Chondrocyte (in vitro differentiated cells): ENCODE measurements around the gene RPLP1. TPM values are rescaled to one million over a fixed set of nuclear protein-coding genes. Genes with fewer than 3 reads are reported as not detected.

Source experiments
- DNase-seq: peaks from one replicate; pipeline ENCODE4 v3.0.0; 2021; ENCODE audit warnings: mixed read lengths, low spot score
- H3K27ac Mint-ChIP-seq: one replicate; pipeline ENCODE4 v1.8.0; 2021; ENCODE audit warnings: mild to moderate bottlenecking, moderate library complexity, mixed read lengths; ENCODE audit not compliant: unreplicated experiment
- H3K27me3 Mint-ChIP-seq: 2 replicates; pipeline ENCODE4 v1.8.0; 2021; ENCODE audit warnings: low read depth, mixed read lengths
- H3K36me3 Mint-ChIP-seq: 2 replicates; pipeline ENCODE4 v1.8.0; 2021; ENCODE audit warnings: low read depth, mixed read lengths
- H3K4me1 Mint-ChIP-seq: 2 replicates; pipeline ENCODE4 v1.8.0; 2021; ENCODE audit warnings: low read depth, mild to moderate bottlenecking, mixed read lengths
- H3K4me3 Mint-ChIP-seq: one replicate; pipeline ENCODE4 v1.8.0; 2021; ENCODE audit warnings: mild to moderate bottlenecking, moderate library complexity, mixed read lengths; ENCODE audit not compliant: unreplicated experiment
- H3K9me3 Mint-ChIP-seq: 2 replicates; pipeline ENCODE4 v1.8.0; 2021; ENCODE audit warnings: low read depth, mixed read lengths
- total RNA-seq: library from RNA; stranded (reverse); gene quantifications from 3 replicates; pipeline ENCODE4 v1.2.1, GENCODE V29; 2021
- TF ChIP-seq, protein P1 (sequence below): fragments of 200-600 bp; sonication (generic); IDR thresholded peaks from 2 replicates; pipeline ENCODE4 v1.5.0; 2021; ENCODE audit warnings: antibody characterized with exemption, mild to moderate bottlenecking, moderate library complexity

The RPLP1 gene
- total RNA-seq, 1 donor from 2014 or later: 1,473 TPM

DNA sequence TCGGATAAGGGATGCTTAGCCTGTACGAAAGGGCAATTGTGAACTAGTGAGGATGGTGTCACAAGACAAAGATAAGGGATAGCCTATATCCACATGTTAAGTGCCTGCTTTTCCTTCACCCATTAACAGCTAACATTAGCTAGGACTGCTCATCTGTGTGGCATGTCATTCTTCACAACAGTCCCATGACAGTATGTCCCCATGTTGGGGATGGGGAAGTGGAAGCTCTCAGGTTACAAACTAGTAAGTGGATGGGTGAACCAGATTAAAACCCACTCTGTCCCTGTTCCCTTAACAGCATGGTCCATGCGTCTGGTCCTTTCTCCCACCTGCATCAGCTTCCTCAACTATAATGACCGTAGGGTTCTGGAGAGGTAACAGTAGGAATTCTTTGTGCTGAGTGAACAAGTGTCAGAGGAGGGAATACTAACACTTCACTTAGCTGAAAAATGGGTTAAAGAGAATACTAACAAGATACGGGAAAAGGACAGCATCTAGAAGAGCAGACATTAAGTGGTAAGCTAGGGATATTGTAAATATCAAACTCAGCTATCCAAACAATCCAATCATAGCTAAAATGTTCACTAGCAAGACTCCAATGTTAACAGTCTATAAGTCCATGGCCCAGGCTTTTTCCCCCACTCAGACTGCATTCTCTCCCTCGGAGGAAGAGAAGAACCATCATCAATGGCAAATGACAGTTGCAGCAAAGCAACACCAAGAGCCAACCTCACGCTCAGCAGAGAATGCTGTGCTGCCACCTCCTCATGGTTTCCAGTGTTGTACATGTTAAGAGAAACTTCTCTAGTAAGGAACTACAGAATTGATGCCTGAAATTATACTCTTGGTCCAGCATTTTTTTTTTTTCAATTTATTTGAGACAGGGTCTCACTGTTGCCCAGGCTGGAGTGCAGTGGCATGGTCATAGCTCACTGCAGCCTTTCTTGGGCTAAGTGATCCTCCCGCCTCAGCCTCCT, 5.0 kb downstream of the RPLP1 start:
- Mint-ChIP-seq H3K36me3 (peaks cover 28% of the 10 kb centered on the region), H3K27me3 (no peaks in the 10 kb centered on the region), H3K9me3 (no peaks in the 10 kb centered on the region), H3K27ac (peak overlapping the region; percentile 66), H3K4me1 (peaks cover 52% of the 10 kb centered on the region), H3K4me3 (no peak overlapping the region)
- TF ChIP-seq, protein P1, sequence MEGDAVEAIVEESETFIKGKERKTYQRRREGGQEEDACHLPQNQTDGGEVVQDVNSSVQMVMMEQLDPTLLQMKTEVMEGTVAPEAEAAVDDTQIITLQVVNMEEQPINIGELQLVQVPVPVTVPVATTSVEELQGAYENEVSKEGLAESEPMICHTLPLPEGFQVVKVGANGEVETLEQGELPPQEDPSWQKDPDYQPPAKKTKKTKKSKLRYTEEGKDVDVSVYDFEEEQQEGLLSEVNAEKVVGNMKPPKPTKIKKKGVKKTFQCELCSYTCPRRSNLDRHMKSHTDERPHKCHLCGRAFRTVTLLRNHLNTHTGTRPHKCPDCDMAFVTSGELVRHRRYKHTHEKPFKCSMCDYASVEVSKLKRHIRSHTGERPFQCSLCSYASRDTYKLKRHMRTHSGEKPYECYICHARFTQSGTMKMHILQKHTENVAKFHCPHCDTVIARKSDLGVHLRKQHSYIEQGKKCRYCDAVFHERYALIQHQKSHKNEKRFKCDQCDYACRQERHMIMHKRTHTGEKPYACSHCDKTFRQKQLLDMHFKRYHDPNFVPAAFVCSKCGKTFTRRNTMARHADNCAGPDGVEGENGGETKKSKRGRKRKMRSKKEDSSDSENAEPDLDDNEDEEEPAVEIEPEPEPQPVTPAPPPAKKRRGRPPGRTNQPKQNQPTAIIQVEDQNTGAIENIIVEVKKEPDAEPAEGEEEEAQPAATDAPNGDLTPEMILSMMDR: no peak
- no peak for DNase-seq

DNA sequence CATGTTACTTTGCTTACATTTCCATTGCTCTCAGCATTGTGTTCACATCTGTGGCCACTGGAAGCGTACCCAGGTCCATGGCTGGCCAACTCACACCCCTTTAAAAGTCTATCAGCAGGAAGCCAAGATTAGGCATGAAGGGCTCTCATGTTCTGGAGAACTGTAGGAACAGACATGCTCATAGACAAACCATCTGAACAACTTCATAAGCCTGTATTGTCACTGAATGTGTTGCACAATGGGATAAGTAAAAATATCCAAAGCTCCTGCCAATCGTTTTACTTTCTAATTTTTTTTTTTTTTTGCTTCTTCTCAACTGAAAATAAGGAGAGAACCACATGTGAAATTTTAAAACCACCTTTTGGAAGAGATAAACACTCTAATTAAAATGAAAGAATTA, 6.4 kb downstream of the RPLP1 start:
- no peak for DNase-seq
- TF ChIP-seq, protein P1: no peak
- H3K4me1 Mint-ChIP-seq: peaks cover 56% of the 10 kb centered on the region
- H3K27me3 Mint-ChIP-seq: no peaks in the 10 kb centered on the region
- peak overlapping the region; percentile 41 for H3K27ac Mint-ChIP-seq
- H3K9me3 Mint-ChIP-seq: no peaks in the 10 kb centered on the region
- H3K4me3 Mint-ChIP-seq: no peak overlapping the region
- H3K36me3 Mint-ChIP-seq: peaks cover 21% of the 10 kb centered on the region

DNA sequence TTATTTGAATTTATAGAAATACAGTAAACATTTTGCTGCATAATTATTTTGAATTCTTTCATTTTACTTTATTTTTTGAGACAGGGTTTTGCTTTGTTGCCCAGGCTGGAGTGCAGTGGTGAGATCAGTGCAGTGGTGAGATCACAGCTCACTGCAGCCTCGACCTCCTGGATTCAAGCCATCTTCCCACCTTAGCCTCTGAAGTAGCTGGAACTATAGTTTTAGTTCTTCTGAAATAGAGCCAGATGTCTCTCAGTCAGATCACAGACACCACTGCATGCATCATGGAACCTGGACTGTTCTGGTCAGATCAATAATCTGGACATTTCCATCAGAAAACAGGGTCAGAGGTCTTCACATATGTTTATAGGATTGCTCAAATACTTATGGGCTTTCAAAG, 7.9 kb downstream of the RPLP1 start:
- no peak for DNase-seq
- H3K27ac Mint-ChIP-seq: peak overlapping the region; percentile 5
- peaks cover 7% of the 10 kb centered on the region for H3K36me3 Mint-ChIP-seq
- H3K4me1 Mint-ChIP-seq: peaks cover 42% of the 10 kb centered on the region
- TF ChIP-seq, protein P1: no peak
- no peaks in the 10 kb centered on the region for H3K27me3 Mint-ChIP-seq
- H3K9me3 Mint-ChIP-seq: no peaks in the 10 kb centered on the region
- no peak overlapping the region for H3K4me3 Mint-ChIP-seq

DNA sequence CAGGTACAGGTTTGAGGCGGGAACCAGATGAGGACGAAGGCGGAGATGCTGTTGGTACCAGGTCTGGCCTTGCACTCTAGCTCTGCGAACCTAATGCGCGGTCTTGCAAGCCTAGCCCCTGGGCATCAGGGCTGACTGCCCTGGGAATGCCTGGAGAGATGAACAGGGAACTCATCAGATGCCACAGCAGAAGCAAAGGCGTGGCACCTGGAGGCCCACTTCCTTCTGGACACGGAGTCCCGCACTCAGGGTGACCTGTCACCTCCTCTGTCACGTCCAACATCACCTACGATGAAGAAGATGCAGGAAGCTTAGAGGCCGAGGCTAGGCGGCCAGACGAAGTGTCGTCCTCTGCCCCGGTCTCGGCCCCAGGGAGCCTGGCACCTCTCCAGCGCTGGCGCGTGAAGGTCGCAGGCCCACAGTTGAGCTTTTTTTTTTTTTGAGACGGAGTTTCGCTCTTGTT, 9.4 kb downstream of the RPLP1 start:
- DNase-seq: no peak
- H3K4me1 Mint-ChIP-seq: peaks cover 32% of the 10 kb centered on the region
- H3K27me3 Mint-ChIP-seq: no peaks in the 10 kb centered on the region
- H3K4me3 Mint-ChIP-seq: peak overlapping the region; percentile 78
- TF ChIP-seq, protein P1: no peak
- no peaks in the 10 kb centered on the region for H3K36me3 Mint-ChIP-seq
- H3K9me3 Mint-ChIP-seq: no peaks in the 10 kb centered on the region
- peak overlapping the region; percentile 17 for H3K27ac Mint-ChIP-seq

DNA sequence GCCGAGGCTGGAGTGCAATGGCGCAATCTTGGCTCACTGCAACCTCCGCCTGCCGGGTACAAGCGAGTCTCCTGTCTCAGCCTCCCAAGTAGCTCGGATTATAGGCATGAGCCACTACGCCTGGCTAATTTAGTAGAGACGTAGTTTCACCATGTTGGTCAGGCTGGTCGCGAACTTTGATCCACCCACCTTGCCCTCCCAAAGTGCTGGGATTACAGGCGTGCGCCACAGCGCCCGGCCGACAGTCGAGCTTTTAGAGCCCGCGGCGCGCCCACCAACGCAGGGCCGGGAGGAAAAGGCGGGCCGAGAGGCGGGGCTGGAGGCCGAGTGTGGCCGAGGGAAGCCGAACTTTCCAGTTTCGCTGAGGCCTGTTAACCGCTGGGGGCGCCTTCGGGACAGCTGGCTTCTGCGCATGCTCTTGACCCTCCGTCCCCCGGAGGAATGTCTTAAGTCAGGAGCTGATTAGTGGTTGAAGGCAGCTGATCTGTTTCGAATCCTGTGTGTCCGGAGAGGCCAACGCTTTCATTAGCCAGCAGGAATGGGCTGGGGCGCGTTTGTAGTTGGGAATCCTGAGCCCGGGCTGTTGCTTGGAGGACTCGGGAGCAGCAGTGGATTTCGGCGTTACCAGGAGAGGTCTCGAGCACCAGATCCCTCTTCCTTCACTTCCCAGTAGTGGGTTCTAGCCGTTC, 10.0 kb downstream of the RPLP1 start:
- H3K4me3 Mint-ChIP-seq: peak overlapping the region; percentile 78
- H3K27me3 Mint-ChIP-seq: no peaks in the 10 kb centered on the region
- peak overlapping the region; percentile 96 for H3K27ac Mint-ChIP-seq
- TF ChIP-seq, protein P1: peak; percentile 89
- no peaks in the 10 kb centered on the region for H3K9me3 Mint-ChIP-seq
- no peaks in the 10 kb centered on the region for H3K36me3 Mint-ChIP-seq
- peak; percentile 95 for DNase-seq
- peaks cover 27% of the 10 kb centered on the region for H3K4me1 Mint-ChIP-seq
